Endothelial cell of hepatic sinusoid (primary cell): ENCODE results near the gene WWC2.

Experiments used
- in situ Hi-C: cut with HindIII; loops from 2 replicates; pipeline ENCODE4 v1.10.0; 2017; ENCODE audit warnings: low sequenced_read_pairs

The WWC2 gene

GRCh38 chr4:183250831-183251230, 151.8 kb downstream of the WWC2 start:
- in situ Hi-C loops, result loop anchor here (5.0 to 10.0 kb wide), 2 partner anchors 156 to 319 kb away; partner anchors contain the start of gene WWC2

GRCh38 chr4:183252959-183253358, 153.9 kb downstream of the WWC2 start:
- in situ Hi-C loops, result loop anchor here (5.0 to 10.0 kb wide), 2 partner anchors 158 to 321 kb away; partner anchors contain the start of gene WWC2

GRCh38 chr4:183253451-183253850, 154.4 kb downstream of the WWC2 start:
- in situ Hi-C loops, result loop anchor here (5.0 to 10.0 kb wide), 2 partner anchors 159 to 321 kb away; partner anchors contain the start of gene WWC2

- in situ Hi-C loops, result loop anchor here (5.0 to 10.0 kb wide), 2 partner anchors 159 to 322 kb away; partner anchors contain the start of gene WWC2
Observed at GRCh38 chr4:183254162-183254561, 155.1 kb downstream of the WWC2 start.

- in situ Hi-C loops, result loop anchor here (10.0 kb wide), 1 partner anchor 161 kb away; the partner anchor contains the start of gene WWC2
Observed at GRCh38 chr4:183255487-183255886, 156.4 kb downstream of the WWC2 start.

- in situ Hi-C loops, result loop anchor here (10.0 kb wide), 1 partner anchor 162 kb away; the partner anchor contains the start of gene WWC2
Observed at GRCh38 chr4:183256343-183256742, 157.3 kb downstream of the WWC2 start.

GRCh38 chr4:183256756-183257385, 157.8 kb downstream of the WWC2 start:
- in situ Hi-C loops, result loop anchor here (10.0 kb wide), 1 partner anchor 162 kb away; the partner anchor contains the start of gene WWC2

GRCh38 chr4:183257808-183258207, 158.8 kb downstream of the WWC2 start:
- in situ Hi-C loops, result loop anchor here (10.0 kb wide), 1 partner anchor 163 kb away; the partner anchor contains the start of gene WWC2

GRCh38 chr4:183260491-183261151, 161.6 kb downstream of the WWC2 start:
- in situ Hi-C loops, result no loop called here

GRCh38 chr4:183261953-183262775, 163.1 kb downstream of the WWC2 start:
- in situ Hi-C loops, result no loop called here

GRCh38 chr4:183262776-183263100, 163.7 kb downstream of the WWC2 start:
- in situ Hi-C loops, result no loop called here

- in situ Hi-C loops, result no loop called here
Observed at GRCh38 chr4:183263787-183264386, 164.8 kb downstream of the WWC2 start.

- in situ Hi-C loops, result no loop called here
Observed at GRCh38 chr4:183264614-183265013, 165.6 kb downstream of the WWC2 start.

- in situ Hi-C loops, result no loop called here
Observed at GRCh38 chr4:183266371-183266770, 167.3 kb downstream of the WWC2 start.

GRCh38 chr4:183268556-183268955, 169.5 kb downstream of the WWC2 start:
- in situ Hi-C loops, result no loop called here

- in situ Hi-C loops, result no loop called here
Observed at GRCh38 chr4:183272384-183272783, 173.3 kb downstream of the WWC2 start.

- in situ Hi-C loops, result no loop called here
Observed at GRCh38 chr4:183276106-183276505, 177.0 kb downstream of the WWC2 start.

GRCh38 chr4:183284258-183284785, 185.3 kb downstream of the WWC2 start:
- in situ Hi-C loops, result no loop called here

- in situ Hi-C loops, result no loop called here
Observed at GRCh38 chr4:183284965-183285364, 185.9 kb downstream of the WWC2 start.

- in situ Hi-C loops, result no loop called here
Observed at GRCh38 chr4:183285886-183286285, 186.8 kb downstream of the WWC2 start.
